ENCODE results near the gene TNKS1BP1.
"Not testable (repeated sequence)": the region's sequence is repeated elsewhere in the genome, so short reads cannot be mapped to it uniquely, and the experiment has no call there.

Gene TNKS1BP1

GRCh38 chr11:57353446-57353845, 28.7 kb upstream of the TNKS1BP1 start:
- DNase-seq (ENCODE audit: low read depth): no peak

GRCh38 chr11:57353036-57353435, 28.3 kb upstream of the TNKS1BP1 start:
- no peak for DNase-seq (ENCODE audit: low read depth)

- peak; percentile 16 for DNase-seq (ENCODE audit: low read depth)
These were observed 24.9 kb upstream of the TNKS1BP1 start for GRCh38 chr11:57349491-57350274.

GRCh38 chr11:57348636-57349313, 24.0 kb upstream of the TNKS1BP1 start:
- DNase-seq (ENCODE audit: low read depth): no peak

GRCh38 chr11:57348052-57348451, 23.3 kb upstream of the TNKS1BP1 start:
- DNase-seq (ENCODE audit: low read depth): no peak

- no peak for DNase-seq (ENCODE audit: low read depth)
These were observed 22.6 kb upstream of the TNKS1BP1 start for GRCh38 chr11:57347336-57347735.

GRCh38 chr11:57345555-57346211, 20.9 kb upstream of the TNKS1BP1 start:
- peak; percentile 52 for DNase-seq (ENCODE audit: low read depth)

GRCh38 chr11:57344826-57345225, 20.1 kb upstream of the TNKS1BP1 start:
- DNase-seq (ENCODE audit: low read depth): no peak

GRCh38 chr11:57343825-57344224, 19.1 kb upstream of the TNKS1BP1 start:
- DNase-seq (ENCODE audit: low read depth): no peak

- no peak for DNase-seq (ENCODE audit: low read depth)
These were observed 17.9 kb upstream of the TNKS1BP1 start for GRCh38 chr11:57342702-57343101.

DNA sequence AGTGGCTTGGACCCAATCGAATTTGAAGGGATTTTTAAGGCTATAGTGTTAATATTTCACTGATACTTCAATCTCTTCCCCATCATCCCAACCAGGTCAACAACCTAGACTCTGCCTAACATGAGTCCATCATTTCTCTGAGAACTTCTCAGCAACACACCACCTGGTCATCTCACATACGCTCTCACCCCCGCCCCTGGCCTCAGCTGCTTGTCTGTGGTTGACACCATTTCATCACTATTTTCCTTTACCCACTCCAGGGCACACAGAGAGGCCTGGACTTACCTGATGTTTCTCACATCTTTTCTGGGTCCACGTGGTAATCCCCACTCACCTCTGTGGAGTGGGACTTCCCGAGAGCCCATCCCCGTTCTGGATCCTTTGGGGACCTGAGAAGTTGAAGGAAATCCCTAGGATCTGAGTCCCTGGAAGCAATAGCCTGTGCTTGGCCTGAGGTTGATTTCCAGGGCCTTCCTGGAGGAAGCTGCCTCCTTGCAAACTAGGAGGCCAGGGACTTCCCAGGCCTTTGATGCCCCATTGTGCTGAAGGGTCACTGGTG, 16.6 kb upstream of the TNKS1BP1 start:
- no peak for DNase-seq (ENCODE audit: low read depth)

GRCh38 chr11:57340039-57340615, 15.4 kb upstream of the TNKS1BP1 start:
- DNase-seq (ENCODE audit: low read depth): peak; percentile 29

- no peak for DNase-seq (ENCODE audit: low read depth)
These were observed 14.6 kb upstream of the TNKS1BP1 start for GRCh38 chr11:57339328-57339727.

GRCh38 chr11:57338142-57338541, 13.4 kb upstream of the TNKS1BP1 start, which contains the start of gene P2RX3:
Gene P2RX3 (plus strand): TSS chr11:57338352. CDS start chr11:57338551, 199 bp downstream.
- no peak for DNase-seq (ENCODE audit: low read depth)

GRCh38 chr11:57336856-57337255, 12.1 kb upstream of the TNKS1BP1 start:
- DNase-seq (ENCODE audit: low read depth): not testable (repeated sequence)

GRCh38 chr11:57336111-57336666, 11.4 kb upstream of the TNKS1BP1 start:
- no peak for DNase-seq (ENCODE audit: low read depth)

DNA sequence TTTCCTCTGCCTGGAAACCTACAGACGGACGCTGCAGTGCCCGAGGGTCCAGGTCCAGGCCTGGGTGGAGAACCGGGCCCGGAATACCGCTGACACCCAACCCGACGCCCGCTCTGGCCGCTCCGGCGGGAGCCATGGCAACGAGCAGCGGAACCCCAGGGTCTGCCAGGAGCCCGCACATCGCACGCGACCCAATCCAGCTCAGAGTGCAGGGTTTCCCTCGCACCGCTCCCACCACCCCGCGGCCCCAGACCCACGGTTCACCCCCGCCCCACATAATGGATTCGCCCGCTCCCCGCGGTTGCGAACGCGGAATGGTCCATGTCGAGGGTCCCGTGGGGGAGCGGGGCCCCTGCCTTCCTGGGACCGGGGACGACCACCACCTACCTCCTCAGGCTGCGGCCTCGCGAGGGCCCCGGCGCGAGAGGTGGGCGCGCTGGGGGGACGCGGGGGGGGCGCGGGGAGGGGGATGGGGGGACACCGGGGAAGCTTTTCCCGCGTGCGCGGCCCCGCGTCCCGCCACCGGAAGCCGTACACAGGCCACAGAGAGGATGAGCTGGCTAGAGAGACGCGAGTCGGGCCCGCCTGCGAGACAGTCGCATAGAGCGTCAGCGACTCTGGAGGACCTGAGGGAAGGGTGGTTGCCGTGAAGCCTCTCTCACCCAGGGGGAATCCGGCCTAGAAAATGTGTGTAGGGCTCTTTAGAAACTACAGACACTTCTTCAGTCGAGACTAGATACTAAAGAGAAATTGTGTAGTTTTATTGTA, 10.8 kb upstream of the TNKS1BP1 start, which contains the start of gene SSRP1:
Gene SSRP1 (minus strand): TSS at position 550 of the 768 bp plus-strand sequence. CDS start 771 bp downstream, outside the sequence.
- peak; percentile 84 for DNase-seq (ENCODE audit: low read depth)

GRCh38 chr11:57335023-57335342, 10.2 kb upstream of the TNKS1BP1 start:
- no peak for DNase-seq (ENCODE audit: low read depth)

- peak; percentile 34 for DNase-seq (ENCODE audit: low read depth)
These were observed 8.1 kb upstream of the TNKS1BP1 start for GRCh38 chr11:57332694-57333440.

DNA sequence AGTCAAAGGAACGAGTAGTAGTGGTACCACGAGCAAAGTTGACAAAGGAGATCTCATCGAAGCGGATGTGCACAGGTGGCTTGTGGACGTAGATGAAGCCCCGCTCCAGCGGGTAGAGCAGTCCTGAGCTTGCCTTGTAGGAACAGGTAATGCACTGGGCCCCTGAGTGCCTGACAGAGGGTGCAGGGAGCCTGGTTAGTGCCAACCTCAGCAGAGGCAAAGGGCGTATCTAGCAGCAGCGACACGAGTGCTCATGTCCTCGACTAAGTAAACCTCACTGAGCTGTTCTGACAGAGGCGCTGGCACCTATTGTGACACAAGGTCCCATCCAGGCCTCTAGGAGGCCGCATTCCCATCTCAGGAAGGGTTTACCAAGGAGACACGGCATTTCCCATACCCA, 7.0 kb upstream of the TNKS1BP1 start:
- no peak for DNase-seq (ENCODE audit: low read depth)

All from iris pigment epithelial cell (primary cell).